H9 (cell line): ENCODE measurements around the gene SOX13. TPM values are rescaled to one million over a fixed set of nuclear protein-coding genes. Genes with fewer than 3 reads are reported as not detected.

ENCODE experiments used
- DNase-seq: peaks from one replicate; pipeline ENCODE4 v3.0.0-alpha.2; 2017
- H2AFZ ChIP-seq: one replicate; pipeline ENCODE4 v1.6.1; 2013; ENCODE audit warnings: mild to moderate bottlenecking, low read length, control low read depth, moderate library complexity
- H2AK5ac ChIP-seq: 2 replicates; pipeline ENCODE4 v1.6.1; 2013; ENCODE audit warnings: low read length, control low read depth, mixed read lengths; ENCODE audit not compliant: insufficient read length
- H2BK120ac ChIP-seq: one replicate; pipeline ENCODE4 v1.6.1; 2013; ENCODE audit warnings: low read depth, mild to moderate bottlenecking, low read length, control low read depth, inconsistent platforms; ENCODE audit not compliant: poor library complexity, severe bottlenecking
- H2BK12ac ChIP-seq: 2 replicates; pipeline ENCODE4 v1.6.1; 2013; ENCODE audit warnings: low read length, control low read depth, mixed read lengths, low read depth; ENCODE audit not compliant: insufficient read length
- H2BK15ac ChIP-seq: 2 replicates; pipeline ENCODE4 v1.6.1; 2013; ENCODE audit warnings: low read depth, low read length, control low read depth
- H2BK20ac ChIP-seq: one replicate; pipeline ENCODE4 v1.6.1; 2013; ENCODE audit warnings: low read depth, mild to moderate bottlenecking, low read length, control low read depth, inconsistent platforms; ENCODE audit not compliant: poor library complexity, severe bottlenecking
- H2BK5ac ChIP-seq: 2 replicates; pipeline ENCODE4 v1.6.1; 2013; ENCODE audit warnings: low read length, control low read depth, mixed read lengths; ENCODE audit not compliant: insufficient read length
- H3K14ac ChIP-seq: 2 replicates; pipeline ENCODE4 v1.6.1; 2013; ENCODE audit warnings: low read length, control low read depth; ENCODE audit not compliant: insufficient read depth
- H3K18ac ChIP-seq: 2 replicates; pipeline ENCODE4 v1.6.1; 2013; ENCODE audit warnings: low read depth, mild to moderate bottlenecking, mixed read lengths, low read length, control low read depth; ENCODE audit not compliant: insufficient read length
- H3K23ac ChIP-seq: 2 replicates; pipeline ENCODE4 v1.6.1; 2013; ENCODE audit warnings: low read length, control low read depth, mixed read lengths, low read depth; ENCODE audit not compliant: insufficient read length
- H3K23me2 ChIP-seq: 2 replicates; pipeline ENCODE4 v1.6.1; 2013; ENCODE audit warnings: low read depth, mild to moderate bottlenecking, mixed read lengths, low read length, control low read depth; ENCODE audit not compliant: insufficient read length, poor library complexity, severe bottlenecking
- H3K27ac ChIP-seq: 2 replicates; pipeline ENCODE4 v1.5.1; 2013; ENCODE audit warnings: low read length, control low read depth, mixed read lengths, low read depth; ENCODE audit not compliant: insufficient read length
- H3K27me3 ChIP-seq: 2 replicates; pipeline ENCODE4 v1.6.1; 2013; ENCODE audit warnings: low read length, control low read depth, inconsistent platforms; ENCODE audit not compliant: insufficient read depth
- H3K4ac ChIP-seq: 2 replicates; pipeline ENCODE4 v1.6.1; 2013; ENCODE audit warnings: low read depth, mild to moderate bottlenecking, control low read depth, inconsistent platforms, low read length, moderate library complexity
- H3K4me1 ChIP-seq: 2 replicates; pipeline ENCODE4 v1.6.1; 2013; ENCODE audit warnings: low read length, control low read depth, inconsistent platforms; ENCODE audit not compliant: insufficient read depth
- H3K4me2 ChIP-seq: 2 replicates; pipeline ENCODE4 v1.6.1; 2013; ENCODE audit warnings: low read length, control low read depth, mixed read lengths; ENCODE audit not compliant: insufficient read length, insufficient read depth
- H3K56ac ChIP-seq: 2 replicates; pipeline ENCODE4 v1.6.1; 2013; ENCODE audit warnings: low read depth, mild to moderate bottlenecking, mixed read lengths, low read length, control low read depth; ENCODE audit not compliant: insufficient read length
- H3K79me1 ChIP-seq: 2 replicates; pipeline ENCODE4 v1.6.1; 2013; ENCODE audit warnings: low read depth, mild to moderate bottlenecking, moderate library complexity, low read length, control low read depth, inconsistent platforms; ENCODE audit not compliant: insufficient read depth, poor library complexity, severe bottlenecking
- H3K79me2 ChIP-seq: 2 replicates; pipeline ENCODE4 v1.6.1; 2013; ENCODE audit warnings: low read length, control low read depth, inconsistent platforms; ENCODE audit not compliant: insufficient read depth
- H3K9ac ChIP-seq: 2 replicates; pipeline ENCODE4 v1.6.1; 2013; ENCODE audit warnings: low read length, control low read depth, mixed read lengths; ENCODE audit not compliant: insufficient read length; ENCODE audit errors: extremely low read depth
- H3K9me3 ChIP-seq: one replicate; pipeline ENCODE4 v1.6.1; 2013; ENCODE audit warnings: low read depth, low read length, inconsistent platforms; ENCODE audit not compliant: control insufficient read depth
- H3T11ph ChIP-seq: one replicate; pipeline ENCODE4 v1.6.1; 2013; ENCODE audit warnings: mild to moderate bottlenecking, low read length, control low read depth, inconsistent platforms
- H4K20me1 ChIP-seq: one replicate; pipeline ENCODE4 v1.6.1; 2013; ENCODE audit not compliant: control insufficient read depth, insufficient read length, insufficient read depth
- H4K5ac ChIP-seq: 2 replicates; pipeline ENCODE4 v1.6.1; 2013; ENCODE audit warnings: low read depth, mild to moderate bottlenecking, mixed read lengths, low read length, control low read depth; ENCODE audit not compliant: insufficient read length
- H4K8ac ChIP-seq: replicated peaks from 2 replicates; pipeline ENCODE4 v1.6.1; 2013; ENCODE audit warnings: low read length, control low read depth, mixed read lengths, low read depth; ENCODE audit not compliant: insufficient read length
- H4K91ac ChIP-seq: 2 replicates; pipeline ENCODE4 v1.6.1; 2013; ENCODE audit warnings: low read depth, mild to moderate bottlenecking, moderate library complexity, mixed read lengths, low read length, control low read depth; ENCODE audit not compliant: insufficient read length
- H3K27ac Mint-ChIP-seq, 3 experiments: 2 replicates in 2 of 3; 3 replicates in 1 of 3; pipeline ENCODE4 v1.8.0; 2020 to 2021; ENCODE audit warnings: mixed read lengths in 3 of 3, mild to moderate bottlenecking in 1 of 3, moderate library complexity in 1 of 3
- H3K27me3 Mint-ChIP-seq: 2 replicates; pipeline ENCODE4 v1.8.0; 2021; ENCODE audit warnings: low read depth, mild to moderate bottlenecking, moderate library complexity, mixed read lengths
- H3K36me3 Mint-ChIP-seq, 3 experiments: 2 replicates in 2 of 3; 3 replicates in 1 of 3; pipeline ENCODE4 v1.8.0; 2020 to 2021; ENCODE audit warnings: low read depth in 3 of 3, mixed read lengths in 3 of 3; ENCODE audit not compliant: insufficient read depth in 1 of 3
- H3K4me1 Mint-ChIP-seq, 2 experiments: 2 replicates each; pipeline ENCODE4 v1.8.0; 2020; ENCODE audit warnings: mixed read lengths in 2 of 2
- H3K4me3 Mint-ChIP-seq, 2 experiments: 2 replicates in 1 of 2; 3 replicates in 1 of 2; pipeline ENCODE4 v1.8.0; 2020 to 2021; ENCODE audit warnings: mild to moderate bottlenecking in 2 of 2, mixed read lengths in 2 of 2, moderate library complexity in 1 of 2
- H3K9me3 Mint-ChIP-seq, 2 experiments: 2 replicates in 1 of 2; 3 replicates in 1 of 2; pipeline ENCODE4 v1.8.0; 2020; ENCODE audit warnings: mild to moderate bottlenecking in 2 of 2, mixed read lengths in 2 of 2, moderate library complexity in 1 of 2
- WGBS: extraction: QIAGEN DNeasy Blood & Tissue Kit; methylation state at CpG from one replicate; pipeline ENCODE4 v1.1.7; 2013; ENCODE audit warnings: missing lambda C conversion rate, low lambda C conversion rate, mixed read lengths; ENCODE audit not compliant: insufficient read length; ENCODE audit errors: extremely low coverage; 5-methylcytosine and 5-hydroxymethylcytosine counted together
- total RNA-seq: library from RNA; stranded (reverse); gene quantifications from 2 replicates; pipeline ENCODE4 v1.2.1, GENCODE V29; 2021
- TF ChIP-seq, protein P1 (sequence below): fragments of 200-600 bp; sonication (generic); conservative IDR thresholded peaks from 3 replicates; pipeline ENCODE4 v1.8.0; 2021; ENCODE audit warnings: antibody characterized with exemption, mild to moderate bottlenecking

Gene SOX13
- total RNA-seq, 1 experiment from 2014 or later, result 120 TPM

- H2AFZ ChIP-seq, result no peak overlapping the region
Measured at GRCh38 chr1:204150702-204151551, 78.0 kb downstream of the SOX13 start.

More at GRCh38 chr1:204150702-204151551, 78.0 kb downstream of the SOX13 start:
- Histone ChIP-seq H3K56ac (no peak overlapping the region), H2BK5ac (no peak overlapping the region), H3K18ac (no peak overlapping the region), H4K20me1 (no peaks in the 10 kb centered on the region), H3K23ac (no peak overlapping the region), H3K27ac (no peak overlapping the region), H3K4me1 (peaks cover 4% of the 10 kb centered on the region; the same call in 1 of the 2 replicates), H4K91ac (no peak overlapping the region), H2BK12ac (no peak overlapping the region), H3K27me3 (no peaks in the 10 kb centered on the region; the same call in 1 of the 2 replicates), H3K14ac (no peak overlapping the region), H2BK120ac (no peak overlapping the region), H4K5ac (no peak overlapping the region), H2BK20ac (no peak overlapping the region), H3K9ac (no peak overlapping the region), H3K23me2 (peaks cover 6% of the 10 kb centered on the region), H2BK15ac (no peak overlapping the region), H3K4me2 (peak overlapping the region; percentile 79), H3K9me3 (no peaks in the 10 kb centered on the region), H2AK5ac (no peak overlapping the region), H3T11ph (no peak overlapping the region), H3K79me1 (no peaks in the 10 kb centered on the region), H3K79me2 (no peaks in the 10 kb centered on the region), H3K4ac (no peak overlapping the region), H4K8ac (no peak overlapping the region)
- TF ChIP-seq, protein P1, sequence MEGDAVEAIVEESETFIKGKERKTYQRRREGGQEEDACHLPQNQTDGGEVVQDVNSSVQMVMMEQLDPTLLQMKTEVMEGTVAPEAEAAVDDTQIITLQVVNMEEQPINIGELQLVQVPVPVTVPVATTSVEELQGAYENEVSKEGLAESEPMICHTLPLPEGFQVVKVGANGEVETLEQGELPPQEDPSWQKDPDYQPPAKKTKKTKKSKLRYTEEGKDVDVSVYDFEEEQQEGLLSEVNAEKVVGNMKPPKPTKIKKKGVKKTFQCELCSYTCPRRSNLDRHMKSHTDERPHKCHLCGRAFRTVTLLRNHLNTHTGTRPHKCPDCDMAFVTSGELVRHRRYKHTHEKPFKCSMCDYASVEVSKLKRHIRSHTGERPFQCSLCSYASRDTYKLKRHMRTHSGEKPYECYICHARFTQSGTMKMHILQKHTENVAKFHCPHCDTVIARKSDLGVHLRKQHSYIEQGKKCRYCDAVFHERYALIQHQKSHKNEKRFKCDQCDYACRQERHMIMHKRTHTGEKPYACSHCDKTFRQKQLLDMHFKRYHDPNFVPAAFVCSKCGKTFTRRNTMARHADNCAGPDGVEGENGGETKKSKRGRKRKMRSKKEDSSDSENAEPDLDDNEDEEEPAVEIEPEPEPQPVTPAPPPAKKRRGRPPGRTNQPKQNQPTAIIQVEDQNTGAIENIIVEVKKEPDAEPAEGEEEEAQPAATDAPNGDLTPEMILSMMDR, result no peak
- peak overlapping the region; percentile 62 to 74 for H3K4me3 Mint-ChIP-seq
- H3K36me3 Mint-ChIP-seq, result no peaks in the 10 kb centered on the region; a peak in 1 of 7 replicates
- no CpG with 5 or more reads among the region's 33 CpGs for WGBS
- DNase-seq, result peak; percentile 51
- no peaks in the 10 kb centered on the region; a peak in 1 of 5 replicates for H3K9me3 Mint-ChIP-seq
- peaks cover 40% of the 10 kb centered on the region for H3K27me3 Mint-ChIP-seq
- no peak overlapping the region for H3K27ac Mint-ChIP-seq
- peaks cover 46 to 52% of the 10 kb centered on the region in 2 experiments for H3K4me1 Mint-ChIP-seq
